ENCODE data around the gene TRAK2. TPM values are rescaled to one million over a fixed set of nuclear protein-coding genes. Genes with fewer than 3 reads are reported as not detected.

TRAK2 gene
- total and polyA plus RNA-seq, 2 of the 8 experiments (the other 6 are each of a cell fraction or from before 2014, with no cell fraction given), result 4.5 to 15.7 TPM

DNA sequence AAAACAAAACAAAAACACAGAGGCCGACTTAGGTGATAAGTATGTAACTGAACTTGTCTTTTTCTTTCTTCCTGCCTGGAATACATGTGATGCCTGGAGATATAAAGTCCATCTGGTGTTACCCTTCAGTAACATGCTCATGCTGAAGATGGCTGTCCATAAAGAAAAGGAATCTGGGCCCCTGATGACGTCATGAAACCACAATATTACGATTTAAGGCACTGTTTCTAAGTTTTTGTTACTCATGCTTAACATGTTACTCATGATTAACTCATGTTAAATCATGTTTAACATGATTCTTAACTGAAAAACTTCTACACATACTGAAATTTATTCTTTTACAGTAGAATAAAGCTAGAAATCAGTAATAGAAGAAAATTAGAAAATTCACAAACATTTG is 49.3 kb upstream of the TRAK2 start:
- H3K27me3 ChIP-seq (replicated peaks in 1 of 4; ENCODE audit: control insufficient read depth in 3 of 4, extremely low read depth in 1 of 4, insufficient read depth in 3 of 4, low read length in 3 of 4), result no peaks in the 10 kb centered on the region
- H3K79me2 ChIP-seq (ENCODE audit: control insufficient read depth in 1 of 2, insufficient read depth in 2 of 2, low read length in 2 of 2), result no peaks in the 10 kb centered on the region
- no peak for FAIRE-seq
- TF ChIP-seq TBP (IDR thresholded peaks at IDR 0.05; ENCODE audit: low read depth, low read length), result no peak
- TF ChIP-seq, protein P1, sequence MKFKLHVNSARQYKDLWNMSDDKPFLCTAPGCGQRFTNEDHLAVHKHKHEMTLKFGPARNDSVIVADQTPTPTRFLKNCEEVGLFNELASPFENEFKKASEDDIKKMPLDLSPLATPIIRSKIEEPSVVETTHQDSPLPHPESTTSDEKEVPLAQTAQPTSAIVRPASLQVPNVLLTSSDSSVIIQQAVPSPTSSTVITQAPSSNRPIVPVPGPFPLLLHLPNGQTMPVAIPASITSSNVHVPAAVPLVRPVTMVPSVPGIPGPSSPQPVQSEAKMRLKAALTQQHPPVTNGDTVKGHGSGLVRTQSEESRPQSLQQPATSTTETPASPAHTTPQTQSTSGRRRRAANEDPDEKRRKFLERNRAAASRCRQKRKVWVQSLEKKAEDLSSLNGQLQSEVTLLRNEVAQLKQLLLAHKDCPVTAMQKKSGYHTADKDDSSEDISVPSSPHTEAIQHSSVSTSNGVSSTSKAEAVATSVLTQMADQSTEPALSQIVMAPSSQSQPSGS (IDR thresholded peaks at IDR 0.05; ENCODE audit: low read length), result no peak
- TF ChIP-seq HDAC2 (IDR thresholded peaks at IDR 0.05; ENCODE audit: borderline replicate concordance in 1 of 2, low read depth in 2 of 2, low read length in 2 of 2), result no peak
- TF ChIP-seq CHD2 (IDR thresholded peaks at IDR 0.05; ENCODE audit: low read length), result no peak
- no peak for TF ChIP-seq HDAC6 (IDR thresholded peaks at IDR 0.05; ENCODE audit: low read depth, low read length)
- TF ChIP-seq CBX8 (IDR thresholded peaks at IDR 0.05; ENCODE audit: borderline replicate concordance, low read depth, low read length), result no peak

More for the DNA sequence above, 49.3 kb upstream of the TRAK2 start:
- Histone ChIP-seq H4K8ac (ENCODE audit: extremely low read depth, insufficient read depth, low read length) (no peak overlapping the region), H2BK12ac (ENCODE audit: low read depth, low read length) (no peak overlapping the region), H3K56ac (replicated peaks; ENCODE audit: insufficient read length, low read depth, low read length) (no peak overlapping the region), H2AFZ (ENCODE audit: low read length) (no peak overlapping the region), H4K20me1 (replicated peaks in 1 of 2; ENCODE audit: control insufficient read depth in 1 of 2, insufficient read depth in 2 of 2, low read length in 2 of 2) (peaks cover 0 to 1% of the 10 kb centered on the region in 2 experiments), H4K91ac (replicated peaks; ENCODE audit: insufficient read length, low read length) (no peak overlapping the region), H3K4ac (replicated peaks; ENCODE audit: insufficient read length, low read depth, low read length) (no peak overlapping the region), H4K5ac (ENCODE audit: insufficient read length, low read depth, low read length) (no peak overlapping the region), H3K23ac (ENCODE audit: insufficient read length) (no peak overlapping the region), H3K79me1 (ENCODE audit: low read depth, low read length) (no peaks in the 10 kb centered on the region), H3K9ac (replicated peaks in 1 of 4; ENCODE audit: extremely low read depth in 1 of 4, low read depth in 3 of 4, low read length in 3 of 4) (no peak overlapping the region), H2BK120ac (replicated peaks; ENCODE audit: low read depth, low read length) (no peak overlapping the region), H3K9me3 (ENCODE audit: insufficient read depth in 2 of 2, low read depth in 1 of 2, low read length in 1 of 2) (0 out of 4 replicates have a peak, but pooled peaks cover 0 to 3% of the 10 kb centered on the region in 2 experiments), H3K27ac (ENCODE audit: low read depth, low read length) (no peak overlapping the region), H2BK5ac (ENCODE audit: low read depth, low read length) (no peak overlapping the region), H3K14ac (ENCODE audit: insufficient read length) (no peak overlapping the region), H2BK15ac (ENCODE audit: low read length) (no peak overlapping the region), H3K4me1 (replicated peaks in 1 of 4; ENCODE audit: control insufficient read depth in 3 of 4, insufficient read depth in 4 of 4, low read length in 3 of 4) (no peaks in the 10 kb centered on the region), H3K23me2 (ENCODE audit: low read depth, low read length) (no peaks in the 10 kb centered on the region), H3K4me2 (ENCODE audit: insufficient read depth in 1 of 2, low read depth in 2 of 2, low read length in 2 of 2) (no peak overlapping the region), H2AK5ac (ENCODE audit: low read depth, low read length) (no peak overlapping the region), H3K4me3 (ENCODE audit: extremely low read depth in 1 of 4, insufficient read depth in 2 of 4, low read depth in 3 of 4, low read length in 4 of 4) (no peak overlapping the region), H3K36me3 (ENCODE audit: control insufficient read depth in 2 of 4, insufficient read depth in 4 of 4, low read length in 3 of 4) (no peaks in the 10 kb centered on the region), H2BK20ac (ENCODE audit: low read length) (no peak overlapping the region), H3K18ac (ENCODE audit: extremely low read depth, low read length) (no peak overlapping the region)
- WGBS, 2 experiments (ENCODE audit: extremely low coverage in 1 of 2, insufficient coverage in 1 of 2, insufficient read length in 1 of 2, insufficient replicate concordance in 2 of 2, low coverage in 1 of 2, low lambda C conversion rate in 2 of 2, missing lambda C conversion rate in 1 of 2), result 91% methylated on average over 3 of the region's 3 CpGs; no CpG with 5 or more reads in 1 of the 2 experiments
- POLR2A ChIA-PET (ENCODE audit: partially characterized antibody), result no interaction called here
- DNase-seq (ENCODE audit: low read depth in 1 of 2, low spot score in 2 of 2), result no peak
- CTCF ChIA-PET (ENCODE audit: partially characterized antibody), result interaction anchor here (0.6 kb wide), 2 partner anchors 137 to 209 kb away, joined by 3 read pairs; no protein-coding TSS in a partner anchor

Measured in H1 (cell line).